SK-N-MC (cell line): ENCODE measurements around the gene TMEM11.

Experiments used
- EZH2 ChIP-seq: fragments of 200-600 bp; sonication (generic); IDR thresholded peaks from one replicate; pipeline ENCODE4 v1.6.1; 2017; ENCODE audit warnings: antibody characterized with exemption
- FOXP2 ChIP-seq: optimal IDR thresholded peaks from 2 replicates; pipeline ENCODE3; 2011; ENCODE audit warnings: mild to moderate bottlenecking, moderate library complexity; ENCODE audit not compliant: insufficient read depth; ENCODE audit errors: extremely low read length, control extremely low read depth
- POLR2AphosphoS5 ChIP-seq: IDR thresholded peaks from 2 replicates; pipeline ENCODE4 v1.6.1; 2012; ENCODE audit warnings: mild to moderate bottlenecking, low read depth, low read length, borderline replicate concordance

DNA sequence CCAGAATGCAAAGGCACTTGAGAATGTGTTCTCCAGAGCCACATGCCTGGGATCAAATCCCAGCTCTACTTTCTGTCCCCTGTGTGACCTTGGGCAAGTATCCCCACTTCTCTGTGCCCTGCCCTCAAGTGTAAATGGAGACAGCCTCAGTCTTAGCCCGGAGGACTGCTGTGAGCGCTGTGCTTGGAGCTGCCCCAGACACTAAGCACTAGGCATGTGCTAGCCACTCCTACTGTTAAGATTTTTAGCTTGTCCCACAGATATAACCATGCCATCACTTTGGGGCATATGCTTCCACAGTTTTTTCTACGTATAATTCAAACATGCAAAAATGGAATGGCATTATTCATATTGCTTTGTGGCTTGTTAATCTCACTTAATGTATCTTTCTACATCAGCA lies 29.4 kb downstream of the TMEM11 start:
- TF ChIP-seq POLR2AphosphoS5 (no peak), EZH2 (no peak), FOXP2 (no peak)
